K562 (cell line): ENCODE measurements around the gene NAA38. TPM values are rescaled to one million over a fixed set of nuclear protein-coding genes. Genes with fewer than 3 reads are reported as not detected.

Experiments used
- ATAC-seq: fragments of 200-7000 bp; cut with Tn5 transposase; 3 replicates; pipeline ENCODE4 v1.9.1; 2020; ENCODE audit warnings: moderate library complexity
- BruUV-seq: library from RNA; stranded (reverse); fragments of 400-500 nt; replicated peaks from 2 replicates; lab custom pipeline; 2021; lab: Mats Ljungman, UMichigan
- CTCF ChIA-PET: fragments of 300-600 bp; formaldehyde crosslinking; extraction: SDS; loops from one replicate; lab custom pipeline; 2021; ENCODE audit warnings: low intra/inter-chr PET ratio; lab: Yijun Ruan, JAX
- POLR2A ChIA-PET: fragments of 300-600, 350-650 bp; sonication (Branson Sonifier 250); formaldehyde crosslinking; extraction: SDS; loops from one replicate; lab custom pipeline; 2021; ENCODE audit warnings: antibody characterized with exemption, inconsistent platforms; lab: Yijun Ruan, JAX
- DNase-seq, 4 experiments: peaks; one replicate each; pipeline versions ENCODE4 v3.0.0 to v3.0.0-alpha.2; 2011 to 2018; ENCODE audit warnings: low spot score in 3 of 4, mixed read lengths in 3 of 4; ENCODE audit errors: extremely low read depth in 1 of 4
- FAIRE-seq: peaks from 2 replicates; lab custom pipeline; 2011; peaks lifted over from hg19 to GRCh38; lab: Jason Lieb, UNC
- H2AFZ ChIP-seq: 2 replicates; pipeline ENCODE4 v1.6.0; 2011; ENCODE audit warnings: low read depth, low read length, control low read depth, inconsistent platforms
- H3K27ac ChIP-seq: fragments of 200-600 bp; 3 replicates; pipeline ENCODE4 v1.8.0; 2011; ENCODE audit warnings: low read depth, mild to moderate bottlenecking, control low read depth, inconsistent platforms, low read length, moderate library complexity, mixed read lengths; ENCODE audit errors: extremely low read depth
- H3K27me3 ChIP-seq, 2 experiments: fragments of 300-600 bp in 1 of 2; 2 replicates in 1 of 2; 3 replicates in 1 of 2; pipeline versions ENCODE4 v1.6.0 to v1.8.0; 2011; ENCODE audit warnings: inconsistent platforms in 2 of 2, low read length in 2 of 2, mild to moderate bottlenecking in 1 of 2, mixed read lengths in 1 of 2, moderate library complexity in 1 of 2; ENCODE audit not compliant: control insufficient read depth in 2 of 2, insufficient read depth in 2 of 2
- H3K36me3 ChIP-seq: fragments of 300-600 bp; 3 replicates; pipeline ENCODE4 v1.8.0; 2011; ENCODE audit warnings: mild to moderate bottlenecking, low read length, inconsistent platforms; ENCODE audit not compliant: control insufficient read depth, insufficient read depth
- H3K4me1 ChIP-seq, 2 experiments: fragments of 200-600 bp in 1 of 2; replicated peaks in 1 of 2; 2 replicates in 1 of 2; 3 replicates in 1 of 2; pipeline versions ENCODE4 v1.5.1 to v1.8.0; 2011; ENCODE audit warnings: inconsistent platforms in 2 of 2, low read length in 2 of 2, mild to moderate bottlenecking in 1 of 2, mixed read lengths in 1 of 2, moderate library complexity in 1 of 2; ENCODE audit not compliant: control insufficient read depth in 2 of 2, insufficient read depth in 2 of 2
- H3K4me2 ChIP-seq: 2 replicates; pipeline ENCODE4 v1.6.1; 2011; ENCODE audit warnings: low read length, control low read depth, inconsistent platforms, mixed read lengths; ENCODE audit not compliant: insufficient read depth
- H3K4me3 ChIP-seq: fragments of 200-600 bp; sonication (generic), shearing (Covaris generic); 2 replicates; pipeline ENCODE4 v1.5.1; 2016; ENCODE audit warnings: control low read depth, inconsistent platforms
- H3K79me2 ChIP-seq: fragments of 200-600 bp; 3 replicates; pipeline ENCODE4 v1.8.0; 2011; ENCODE audit warnings: low read length, inconsistent platforms; ENCODE audit not compliant: control insufficient read depth, insufficient read depth
- H3K9ac ChIP-seq, 2 experiments: 2 replicates each; pipeline versions ENCODE4 v1.6.0 to v1.6.1; 2011; ENCODE audit warnings: low read depth in 2 of 2, low read length in 2 of 2, control low read depth in 1 of 2, inconsistent platforms in 1 of 2, mild to moderate bottlenecking in 1 of 2, mixed read lengths in 1 of 2; ENCODE audit not compliant: insufficient read depth in 1 of 2
- H3K9me1 ChIP-seq: one replicate; pipeline ENCODE4 v1.6.0; 2011; ENCODE audit warnings: inconsistent platforms, mild to moderate bottlenecking, low read length, moderate library complexity; ENCODE audit not compliant: control insufficient read depth, insufficient read depth
- H3K9me3 ChIP-seq: replicated peaks from 2 replicates; pipeline ENCODE4 v1.5.1; 2011; ENCODE audit warnings: low read depth, low read length, inconsistent platforms; ENCODE audit not compliant: control insufficient read depth, insufficient read depth
- H4K20me1 ChIP-seq: replicated peaks from 2 replicates; pipeline ENCODE4 v1.6.1; 2011; ENCODE audit warnings: low read length, inconsistent platforms, mixed read lengths; ENCODE audit not compliant: control insufficient read depth, insufficient read depth
- DDX20 ChIP-seq: fragments of 450-650 bp; IDR thresholded peaks from 2 replicates; pipeline ENCODE4 v1.6.1; 2016; ENCODE audit warnings: missing genetic modification characterization, low read depth, mild to moderate bottlenecking, missing compliant biosample characterization, moderate library complexity
- FOXK2 ChIP-seq, 2 experiments: fragments of 450-650 bp; IDR thresholded peaks in 1 of 2; conservative IDR thresholded peaks in 1 of 2; 2 replicates each; pipeline ENCODE4 v1.6.1; 2016; ENCODE audit warnings: low read depth in 2 of 2, mild to moderate bottlenecking in 1 of 2
- KAT7 ChIP-seq: sonication (generic); formaldehyde crosslinking; IDR thresholded peaks from 2 replicates; pipeline ENCODE4 v1.8.0; 2022; ENCODE audit warnings: missing genetic modification reagents, mild to moderate bottlenecking, borderline replicate concordance
- KDM2B ChIP-seq: fragments of 250-450 bp; sonication (Bioruptor Pico); IDR thresholded peaks from 2 replicates; pipeline ENCODE4 v1.8.0; 2021; ENCODE audit warnings: mild to moderate bottlenecking, moderate library complexity
- NR2C2 ChIP-seq, 2 experiments: fragments of 200-800 bp in 1 of 2; sonication (Bioruptor generic) in 1 of 2; sonication (generic) in 1 of 2; formaldehyde crosslinking in 1 of 2; IDR thresholded peaks; 2 replicates each; pipeline versions ENCODE4 v1.6.1 to v1.8.0; 2016 to 2022; ENCODE audit warnings: mild to moderate bottlenecking in 1 of 2, missing compliant biosample characterization in 1 of 2, missing genetic modification characterization in 1 of 2, missing genetic modification reagents in 1 of 2
- POLR3G ChIP-seq: IDR thresholded peaks from 2 replicates; pipeline ENCODE4 v1.6.1; 2011; ENCODE audit not compliant: insufficient read length, insufficient replicate concordance; ENCODE audit errors: extremely low read depth
- ZNF507 ChIP-seq: conservative IDR thresholded peaks from 2 replicates; pipeline ENCODE4 v1.6.1; 2017; ENCODE audit warnings: missing genetic modification characterization, missing compliant biosample characterization
- WGBS: fragments of 100-300 bp; shearing (Covaris generic); methylation state at CpG from one replicate; pipeline ENCODE4 v1.1.6; 2016; ENCODE audit warnings: low coverage, mixed read lengths; ENCODE audit not compliant: insufficient coverage; ENCODE audit errors: missing lambda C conversion rate; 5-methylcytosine and 5-hydroxymethylcytosine counted together
- in situ Hi-C: fragments of 300-500 bp; cut with MboI; formaldehyde crosslinking; loops from 4 replicates; pipeline ENCODE4 v1.15.0; 2018; ENCODE audit warnings: inconsistent platforms, mixed read lengths
- intact Hi-C: fragments of 100-400 bp; cut with micrococcal nuclease; formaldehyde crosslinking; loops from 2 replicates; pipeline ENCODE4 v1.14.2; 2022
- polyA plus RNA-seq, 8 experiments: library from polyadenylated mRNA; depleted of rRNA in 4 of 8; stranded (reverse) in 5 of 8; unstranded in 3 of 8; fragments of >200 nt; fragmentation: Nextera tagmentation in 2 of 8; fragmentation: Illumina TruSeq in 1 of 8; extraction: Ambion mirVana in 2 of 8; extraction: Trizol in 1 of 8; gene quantifications; 2 replicates each; pipeline versions ENCODE4 v1.2.1 to v1.2.3, GENCODE V29; 2011 to 2014; ENCODE audit warnings: inconsistent platforms in 1 of 8, missing spikeins in 1 of 8
- total RNA-seq, 7 experiments: library from RNA; depleted of rRNA in 6 of 7; stranded (reverse); fragments of >200 nt in 6 of 7; fragmentation: Illumina TruSeq in 2 of 7; extraction: Trizol in 2 of 7; gene quantifications; 2 replicates each; pipeline versions ENCODE4 v1.2.1 to v1.2.3, GENCODE V29; 2011 to 2021; ENCODE audit warnings: low replicate concordance in 1 of 7
- TF ChIP-seq, protein P1 (sequence below): fragments of 250-450 bp; sonication (Bioruptor Pico); IDR thresholded peaks from 2 replicates; pipeline ENCODE4 v1.4.0; 2020

NAA38 gene
- total and polyA plus RNA-seq, 9 of the 15 experiments (the other 6 are each of a cell fraction or from before 2014, with no cell fraction given), result 16.4 to 99.8 (median 57.3) TPM

DNA sequence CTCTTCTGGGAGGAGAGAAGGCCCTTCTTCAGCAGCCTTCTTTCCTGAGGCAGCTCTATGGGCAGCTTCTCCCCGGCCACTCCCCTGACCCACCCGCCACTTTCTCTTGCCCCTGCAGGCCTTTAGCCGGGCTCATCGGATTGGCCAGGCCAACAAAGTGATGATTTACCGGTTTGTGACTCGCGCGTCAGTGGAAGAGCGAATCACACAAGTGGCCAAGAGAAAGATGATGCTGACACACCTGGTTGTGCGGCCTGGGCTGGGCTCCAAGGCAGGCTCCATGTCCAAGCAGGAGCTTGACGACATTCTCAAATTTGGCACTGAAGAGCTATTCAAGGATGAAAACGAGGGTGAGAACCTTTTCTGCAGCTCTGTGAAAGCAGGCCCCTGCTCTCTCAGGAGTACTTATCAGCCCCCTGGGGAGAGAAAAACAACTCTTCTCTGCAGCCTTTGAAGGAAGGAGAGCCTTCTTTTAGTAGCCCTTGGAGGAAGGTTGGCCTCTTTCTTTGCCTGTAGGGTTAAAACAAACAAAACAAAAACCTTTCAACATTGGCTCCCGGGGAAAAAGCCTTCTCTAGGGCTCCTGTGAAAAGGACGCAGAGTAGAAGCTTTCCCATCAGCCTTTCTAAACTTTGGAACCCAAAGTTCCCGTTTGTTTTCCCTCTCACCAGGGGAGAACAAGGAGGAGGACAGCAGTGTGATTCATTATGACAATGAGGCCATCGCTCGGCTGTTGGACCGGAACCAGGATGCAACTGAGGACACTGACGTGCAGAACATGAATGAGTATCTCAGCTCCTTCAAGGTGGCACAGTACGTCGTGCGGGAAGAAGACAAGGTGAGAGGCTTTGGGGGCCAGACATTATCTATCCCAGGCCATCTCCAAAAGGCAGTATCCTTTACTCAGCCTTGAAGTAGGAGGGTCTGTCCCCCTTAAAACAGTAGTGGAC is 46.1 kb upstream of the NAA38 start:
- DNase-seq (no peak), ATAC-seq (no peak), FAIRE-seq (no peak)
- no peaks in the 10 kb centered on the region for H4K20me1 ChIP-seq
- in situ Hi-C loops, result no loop called here
- no peaks in the 10 kb centered on the region for H3K9me1 ChIP-seq
- TF ChIP-seq POLR3G, result no peak
- TF ChIP-seq, protein P1, sequence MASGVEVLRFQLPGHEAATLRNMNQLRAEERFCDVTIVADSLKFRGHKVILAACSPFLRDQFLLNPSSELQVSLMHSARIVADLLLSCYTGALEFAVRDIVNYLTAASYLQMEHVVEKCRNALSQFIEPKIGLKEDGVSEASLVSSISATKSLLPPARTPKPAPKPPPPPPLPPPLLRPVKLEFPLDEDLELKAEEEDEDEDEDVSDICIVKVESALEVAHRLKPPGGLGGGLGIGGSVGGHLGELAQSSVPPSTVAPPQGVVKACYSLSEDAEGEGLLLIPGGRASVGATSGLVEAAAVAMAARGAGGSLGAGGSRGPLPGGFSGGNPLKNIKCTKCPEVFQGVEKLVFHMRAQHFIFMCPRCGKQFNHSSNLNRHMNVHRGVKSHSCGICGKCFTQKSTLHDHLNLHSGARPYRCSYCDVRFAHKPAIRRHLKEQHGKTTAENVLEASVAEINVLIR (CRISPR knock-in tag), result no peak
- no peak for TF ChIP-seq NR2C2 (CRISPR knock-in tag; IDR thresholded peaks at IDR 0.05)
- no peak for TF ChIP-seq NR2C2 (tag; IDR thresholded peaks at IDR 0.05)
- TF ChIP-seq KDM2B, result no peak
- TF ChIP-seq FOXK2 (conservative IDR thresholded peaks at IDR 0.05 in 1 of 2, IDR thresholded peaks at IDR 0.05 in 1 of 2; ENCODE audit: low read depth in 2 of 2), result no peak
- no peak for TF ChIP-seq KAT7 (CRISPR knock-in tag)
- no peak for TF ChIP-seq ZNF507 (tag)
- no peak for TF ChIP-seq DDX20 (tag)
- no peak overlapping the region for H3K4me2 ChIP-seq
- TSS peak; percentile 32 for BruUV-seq
- intact Hi-C loops, result no loop called here
- no peak overlapping the region for H3K27ac ChIP-seq
- no peaks in the 10 kb centered on the region for H3K4me1 ChIP-seq
- ChIA-PET CTCF (no interaction called here), POLR2A (no interaction called here)
- peaks cover 59% of the 10 kb centered on the region for H3K36me3 ChIP-seq
- H3K4me3 ChIP-seq, result no peak overlapping the region
- no peak overlapping the region for H2AFZ ChIP-seq
- H3K9ac ChIP-seq, result no peak overlapping the region
- no peaks in the 10 kb centered on the region for H3K9me3 ChIP-seq
- no peaks in the 10 kb centered on the region for H3K79me2 ChIP-seq
- no peaks in the 10 kb centered on the region for H3K27me3 ChIP-seq
- WGBS, result 93% methylated on average over 18 of the region's 22 CpGs
